HG03439 (cell line): ENCODE data around the gene PCBD2.
"Not testable (repeated sequence)": the region's sequence is repeated elsewhere in the genome, so short reads cannot be mapped to it uniquely, and the experiment has no call there.

Source experiments
- ATAC-seq: cut with Tn5 transposase; IDR thresholded peaks from one replicate; pipeline ENCODE4 v1.9.1; 2021; ENCODE audit warnings: mild to moderate bottlenecking, moderate library complexity; ENCODE audit not compliant: unreplicated experiment

The PCBD2 gene

DNA sequence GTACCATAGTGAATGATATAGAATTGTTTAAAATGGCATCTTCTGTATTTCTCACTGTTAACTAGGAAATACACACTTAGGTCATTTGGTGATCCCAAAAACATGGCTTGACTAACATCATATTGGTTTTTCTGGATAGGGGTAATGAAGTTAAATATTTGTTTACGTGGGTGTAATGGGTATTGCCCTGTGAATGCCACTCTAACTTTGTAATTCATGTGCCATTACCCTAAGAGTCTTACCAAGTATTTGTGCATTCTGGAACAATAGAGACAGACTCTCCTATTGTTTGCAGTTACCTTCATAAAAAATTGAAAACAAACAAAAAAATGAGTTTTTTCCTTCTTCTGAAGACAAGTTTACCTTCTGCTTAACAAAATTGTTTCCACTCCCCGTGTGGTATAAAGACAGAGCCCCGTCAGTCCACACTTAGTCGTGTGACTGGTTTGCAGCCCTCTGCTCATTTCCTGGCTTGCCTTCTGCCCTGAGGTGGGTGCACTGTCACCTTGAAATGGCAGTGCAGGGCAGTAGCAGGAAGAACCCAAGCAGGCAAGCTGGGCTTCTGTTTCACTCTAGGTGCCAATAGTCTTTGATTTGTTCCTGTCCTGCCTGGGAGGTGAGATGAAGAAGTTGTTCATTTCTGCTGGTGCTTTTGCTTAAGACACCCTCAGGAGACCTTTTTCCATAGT, 53.1 kb downstream of the PCBD2 start:
- ATAC-seq, result no peak

DNA sequence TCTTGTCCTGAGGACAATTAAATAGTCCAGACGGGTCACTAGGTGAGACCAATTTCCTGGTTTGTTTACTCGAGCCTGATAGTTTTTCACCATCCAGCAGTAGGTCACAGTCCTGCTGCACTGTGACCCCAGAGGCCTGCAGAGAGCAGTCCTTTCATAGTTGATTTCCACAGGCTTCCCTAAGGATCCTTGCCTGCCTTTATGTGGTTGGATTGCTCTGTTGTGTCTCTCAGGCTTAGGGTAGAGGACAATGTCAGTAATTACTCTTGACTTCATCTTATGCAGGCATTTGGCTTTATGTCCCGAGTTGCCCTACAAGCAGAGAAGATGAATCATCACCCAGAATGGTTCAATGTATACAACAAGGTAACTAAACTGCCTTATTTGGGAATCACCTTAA, 53.8 kb downstream of the PCBD2 start:
- no peak for ATAC-seq

DNA sequence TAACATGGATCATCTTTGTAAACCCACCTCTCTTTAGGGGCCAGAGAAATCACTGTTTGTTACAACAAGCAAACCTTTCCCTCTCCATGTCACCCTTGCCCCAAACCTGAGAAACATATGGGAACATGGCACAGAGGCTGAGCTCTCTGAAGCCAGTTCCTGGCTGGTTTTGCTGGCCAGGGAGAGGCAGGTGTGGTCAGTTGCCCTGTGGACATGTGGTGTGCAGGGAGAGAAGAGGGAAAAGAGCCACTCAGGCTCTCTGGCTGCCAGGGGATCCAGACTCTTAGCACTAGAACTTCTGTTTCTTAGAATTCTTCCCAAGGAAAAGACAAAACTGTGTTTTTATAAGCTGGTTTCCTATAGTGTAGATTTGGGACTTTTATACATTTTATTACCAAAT, 58.2 kb downstream of the PCBD2 start:
- ATAC-seq, result no peak

GRCh38 chr5:134964359-134965270, 59.7 kb downstream of the PCBD2 start:
- ATAC-seq, result no peak

- no peak for ATAC-seq
Observed at GRCh38 chr5:134965271-134965825, 60.4 kb downstream of the PCBD2 start.

DNA sequence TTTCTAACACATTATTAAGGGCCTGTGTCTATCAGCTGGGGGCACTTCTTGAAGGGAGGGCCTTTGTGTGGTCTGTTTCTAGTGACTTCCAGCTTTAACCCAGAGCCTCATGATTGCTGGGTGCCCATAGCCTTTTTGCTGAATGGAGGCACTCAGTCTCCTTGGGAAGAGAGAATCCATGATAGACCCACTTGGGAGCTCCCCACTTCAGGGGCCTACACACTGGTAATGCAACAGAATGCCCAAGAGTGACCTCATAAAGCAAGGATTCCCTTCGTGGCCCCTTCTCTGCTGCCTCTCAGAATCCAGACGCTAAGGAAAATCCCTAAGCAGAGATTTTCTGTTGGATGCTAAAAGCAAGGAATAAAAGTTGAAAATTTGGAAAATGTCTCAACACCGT, 62.7 kb downstream of the PCBD2 start, which contains the start of gene CATSPER3:
TSS of gene CATSPER3 (plus strand) at position 301 of the 400 bp plus-strand sequence. CDS start at position 386, 85 bp downstream.
- ATAC-seq, result no peak

GRCh38 chr5:134968055-134968454, 63.1 kb downstream of the PCBD2 start:
- ATAC-seq, result no peak

GRCh38 chr5:134969166-134969565, 64.2 kb downstream of the PCBD2 start:
- no peak for ATAC-seq

DNA sequence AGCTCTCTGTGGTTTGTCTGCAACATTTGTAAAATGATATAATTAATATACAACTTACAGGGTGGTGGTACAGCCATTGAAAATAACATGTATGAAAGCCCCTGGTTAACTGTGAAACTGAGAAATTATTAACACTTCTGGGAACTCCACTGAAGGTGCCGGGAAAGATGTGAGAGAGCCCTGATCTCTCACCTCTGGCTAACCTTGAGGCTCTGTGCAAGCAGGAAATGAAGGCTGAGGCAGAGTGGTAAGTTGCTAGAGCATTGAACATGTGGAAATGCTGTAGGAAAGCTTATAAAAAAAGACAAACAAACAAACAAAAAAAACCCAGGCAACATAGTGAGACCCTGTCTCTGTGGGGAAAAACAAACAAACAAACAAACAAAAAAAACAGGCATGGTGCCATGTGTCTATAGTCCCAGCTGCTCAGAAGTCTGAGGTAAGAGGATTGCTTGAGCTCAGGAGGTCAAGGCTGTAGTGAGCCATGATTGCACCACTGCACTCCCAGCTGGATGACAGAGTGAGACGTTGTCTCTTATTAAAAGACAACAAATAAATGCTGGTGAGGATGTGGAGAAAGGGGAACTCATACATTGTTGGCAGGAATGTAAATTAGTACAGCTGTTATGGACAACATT, 70.3 kb downstream of the PCBD2 start:
- ATAC-seq, result no peak

- ATAC-seq, result no peak
Observed at GRCh38 chr5:134975843-134976242, 70.9 kb downstream of the PCBD2 start.

GRCh38 chr5:134976841-134977240, 71.9 kb downstream of the PCBD2 start:
- ATAC-seq, result no peak

- ATAC-seq, result no peak
Observed at GRCh38 chr5:134979416-134979815, 74.5 kb downstream of the PCBD2 start.

DNA sequence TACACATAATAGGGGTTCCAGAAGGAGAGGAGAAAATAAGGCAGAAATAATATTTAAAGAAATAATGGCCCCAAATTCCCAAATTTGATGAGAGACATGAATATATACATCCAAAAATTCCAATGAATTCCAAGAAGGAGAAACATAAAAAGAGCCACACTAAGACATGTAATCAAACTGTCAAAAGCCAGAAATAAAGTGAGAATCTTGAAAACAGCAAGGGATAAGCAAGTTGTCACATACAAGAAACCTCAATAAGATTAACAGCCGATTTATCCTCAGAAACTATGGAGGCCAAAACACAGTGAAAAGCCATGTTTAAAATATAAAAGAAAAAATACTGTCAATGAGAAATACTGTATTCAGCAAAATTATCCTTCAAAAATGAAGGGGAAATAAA, 77.3 kb downstream of the PCBD2 start:
- ATAC-seq, result no peak

- no peak for ATAC-seq
Observed at GRCh38 chr5:134989266-134989830, 84.4 kb downstream of the PCBD2 start.

GRCh38 chr5:134990183-134990582, 85.3 kb downstream of the PCBD2 start:
- not testable (repeated sequence) for ATAC-seq

GRCh38 chr5:134992148-134992547, 87.2 kb downstream of the PCBD2 start:
- ATAC-seq, result no peak

DNA sequence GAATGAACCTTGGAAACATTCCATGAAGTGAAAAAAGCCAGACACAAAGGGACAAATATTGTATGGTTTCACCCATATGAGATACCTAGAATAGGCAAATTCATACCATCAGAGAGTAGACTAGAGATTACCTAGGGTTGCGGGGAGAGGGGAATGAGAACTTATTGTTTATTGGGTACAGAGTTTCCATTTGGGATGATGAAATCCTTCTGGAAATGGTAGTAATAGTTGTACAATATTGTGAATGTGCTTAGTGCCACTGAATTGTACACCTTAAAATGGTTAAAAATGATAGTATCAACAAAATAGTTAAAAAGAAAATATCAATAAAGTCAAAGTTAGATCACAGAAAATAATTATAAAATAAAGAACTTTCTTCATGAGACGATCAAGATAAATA, 88.2 kb downstream of the PCBD2 start:
- ATAC-seq, result no peak

- ATAC-seq, result no peak
Observed at GRCh38 chr5:134994560-134995156, 89.7 kb downstream of the PCBD2 start.

- no peak for ATAC-seq
Observed at GRCh38 chr5:134995850-134996402, 91.0 kb downstream of the PCBD2 start.

- no peak for ATAC-seq
Observed at GRCh38 chr5:134997015-134997414, 92.1 kb downstream of the PCBD2 start.
